Activated T-cell treated with anti-CD3 and anti-CD28 coated beads, Interleukin-2, amount 50 U/mL, for 4 hours (primary cell): ENCODE results near the gene CLEC11A. TPM values are rescaled to one million over a fixed set of nuclear protein-coding genes. Genes with fewer than 3 reads are reported as not detected.
"Not testable (repeated sequence)": the region's sequence is repeated elsewhere in the genome, so short reads cannot be mapped to it uniquely, and the experiment has no call there.

Experiments
- ATAC-seq, 2 donors: fragments of 200-7000 bp; cut with Tn5 transposase; one replicate each; pipeline ENCODE4 v1.10.0; 2021
- DNase-seq: peaks from one replicate; pipeline ENCODE4 v3.0.0-alpha.2; 2020
- H3K27me3 Mint-ChIP-seq: one replicate; pipeline ENCODE4 v1.8.0; 2021; ENCODE audit warnings: low read depth, mixed read lengths
- H3K36me3 Mint-ChIP-seq: one replicate; pipeline ENCODE4 v1.8.0; 2022; ENCODE audit warnings: mixed read lengths; ENCODE audit not compliant: insufficient read depth
- H3K4me1 Mint-ChIP-seq: one replicate; pipeline ENCODE4 v1.8.0; 2021; ENCODE audit warnings: low read depth, mixed read lengths
- H3K4me3 Mint-ChIP-seq: one replicate; pipeline ENCODE4 v1.8.0; 2021; ENCODE audit warnings: mild to moderate bottlenecking, moderate library complexity, mixed read lengths
- H3K9me3 Mint-ChIP-seq: one replicate; pipeline ENCODE4 v1.8.0; 2021; ENCODE audit warnings: mixed read lengths
- total RNA-seq, 3 donors: library from RNA; stranded (reverse); gene quantifications; one replicate each; pipeline ENCODE4 v1.2.1, GENCODE V29; 2021

Gene CLEC11A
- total RNA-seq, 3 donors from 2014 or later, result 0.52 to 1.4 (median 1.4) TPM

DNA sequence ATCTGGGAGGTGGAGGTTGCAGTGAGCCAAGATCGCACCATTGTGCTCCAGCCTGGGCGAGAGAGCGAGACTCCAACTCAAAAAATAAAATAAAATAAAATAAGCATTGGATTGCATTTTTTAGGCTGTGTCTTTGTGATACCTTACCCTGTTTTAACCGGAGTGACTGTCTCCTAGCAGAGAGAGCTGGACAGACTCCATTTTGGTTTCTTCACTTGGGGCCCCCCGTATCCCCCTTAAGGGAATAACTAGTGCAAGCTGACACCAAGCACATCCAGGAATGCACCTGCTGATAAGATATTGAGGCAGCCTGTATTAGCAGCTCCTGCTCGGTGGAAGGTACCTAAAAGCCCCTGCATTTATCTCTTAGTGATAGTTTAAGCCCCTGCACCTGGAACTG lies 26.3 kb downstream of the CLEC11A start:
- DNase-seq (no peak), ATAC-seq (no peak)
- peaks cover 15% of the 10 kb centered on the region for H3K27me3 Mint-ChIP-seq
- H3K36me3 Mint-ChIP-seq, result no peaks in the 10 kb centered on the region
- H3K4me1 Mint-ChIP-seq, result no peaks in the 10 kb centered on the region
- H3K4me3 Mint-ChIP-seq, result no peak overlapping the region
- H3K9me3 Mint-ChIP-seq, result no peaks in the 10 kb centered on the region

DNA sequence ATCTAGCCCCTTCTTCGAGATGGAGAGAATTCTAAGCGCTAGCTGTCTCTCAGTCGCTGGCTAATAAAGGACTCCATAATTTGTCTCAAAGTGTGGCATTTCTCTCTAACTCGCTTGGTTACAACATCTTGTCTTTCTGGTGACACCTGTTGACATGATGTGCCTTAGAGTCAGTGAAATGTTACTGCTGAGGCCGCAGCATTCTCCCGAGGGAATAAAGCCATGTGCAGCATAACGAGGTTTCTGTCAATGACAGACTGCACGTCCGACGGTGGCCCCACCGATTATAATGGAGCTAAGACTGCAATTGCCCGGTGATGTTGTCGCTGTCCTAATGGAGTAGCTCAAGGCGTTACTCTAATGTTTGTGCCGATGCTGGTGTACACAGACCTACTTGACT lies 26.8 kb downstream of the CLEC11A start:
- Mint-ChIP-seq H3K27me3 (peaks cover 13% of the 10 kb centered on the region), H3K36me3 (no peaks in the 10 kb centered on the region), H3K4me3 (no peak overlapping the region), H3K9me3 (no peaks in the 10 kb centered on the region), H3K4me1 (no peaks in the 10 kb centered on the region)
- no peak for ATAC-seq
- no peak for DNase-seq

DNA sequence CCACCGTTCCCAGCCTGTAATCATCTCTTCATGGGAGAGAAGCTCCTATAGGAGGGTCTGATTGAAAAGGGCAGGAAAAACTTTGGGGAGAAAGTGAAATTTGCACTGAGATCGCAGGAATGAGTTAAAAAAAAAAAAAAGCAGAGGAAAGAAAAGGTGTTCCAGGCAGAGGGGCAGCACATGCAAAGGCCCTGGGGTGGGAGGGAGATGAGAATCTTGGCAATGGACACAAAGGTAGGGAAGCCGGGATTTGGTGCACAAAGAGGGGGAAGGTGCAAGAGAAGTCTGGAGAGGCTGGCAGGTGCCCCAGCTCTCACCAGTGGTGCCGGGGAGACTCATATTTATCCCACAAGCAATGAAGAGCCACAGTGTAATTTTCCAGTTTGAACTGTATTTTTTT lies 30.7 kb downstream of the CLEC11A start:
- Mint-ChIP-seq H3K27me3 (peaks cover 15% of the 10 kb centered on the region), H3K36me3 (no peaks in the 10 kb centered on the region), H3K4me1 (no peaks in the 10 kb centered on the region), H3K9me3 (no peaks in the 10 kb centered on the region), H3K4me3 (no peak overlapping the region)
- DNase-seq (no peak), ATAC-seq (no peak)

DNA sequence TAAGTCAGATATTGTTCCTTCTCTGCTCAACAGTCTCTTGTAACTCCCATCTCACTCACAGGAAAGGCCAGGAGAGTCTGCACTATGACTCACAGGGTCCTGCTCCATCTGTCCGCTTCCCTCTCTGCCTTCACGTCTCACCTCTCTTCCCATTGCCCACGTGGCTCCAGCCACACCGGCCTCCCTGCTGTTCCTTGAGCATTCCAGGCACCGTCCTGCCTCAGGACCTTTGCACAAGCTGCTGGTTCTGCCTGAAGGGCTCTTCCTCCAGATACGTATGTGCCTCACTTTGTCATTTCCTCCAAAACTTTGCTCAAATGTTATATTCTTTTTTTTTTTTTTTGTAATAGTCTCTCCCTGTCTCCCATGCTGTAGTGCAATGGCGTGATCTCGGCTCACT lies 33.1 kb downstream of the CLEC11A start:
- H3K36me3 Mint-ChIP-seq, H3K4me3 Mint-ChIP-seq, H3K4me1 Mint-ChIP-seq, H3K9me3 Mint-ChIP-seq, DNase-seq, ATAC-seq: not testable (repeated sequence)
- peaks cover 18% of the 10 kb centered on the region for H3K27me3 Mint-ChIP-seq

DNA sequence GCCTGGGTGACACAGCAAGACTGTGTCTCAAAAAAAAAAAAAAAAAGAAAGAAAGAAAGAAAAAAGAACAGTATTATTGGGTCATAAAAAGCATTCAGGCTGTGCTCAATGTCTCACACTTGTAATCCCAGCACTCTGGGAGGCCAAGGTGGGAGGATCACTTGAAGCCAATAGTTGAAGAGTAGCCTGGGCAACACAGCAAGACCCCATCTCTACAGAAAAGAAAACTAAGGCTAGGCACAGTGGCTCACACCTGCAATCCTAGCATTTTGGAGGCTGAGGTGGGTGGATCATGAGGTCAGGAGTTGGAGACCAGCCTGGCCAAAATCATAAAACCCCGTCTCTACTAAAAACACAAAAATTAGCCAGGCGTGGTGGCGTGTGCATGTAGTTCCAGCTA lies 34.5 kb downstream of the CLEC11A start:
- H3K4me3 Mint-ChIP-seq, result not testable (repeated sequence)

DNA sequence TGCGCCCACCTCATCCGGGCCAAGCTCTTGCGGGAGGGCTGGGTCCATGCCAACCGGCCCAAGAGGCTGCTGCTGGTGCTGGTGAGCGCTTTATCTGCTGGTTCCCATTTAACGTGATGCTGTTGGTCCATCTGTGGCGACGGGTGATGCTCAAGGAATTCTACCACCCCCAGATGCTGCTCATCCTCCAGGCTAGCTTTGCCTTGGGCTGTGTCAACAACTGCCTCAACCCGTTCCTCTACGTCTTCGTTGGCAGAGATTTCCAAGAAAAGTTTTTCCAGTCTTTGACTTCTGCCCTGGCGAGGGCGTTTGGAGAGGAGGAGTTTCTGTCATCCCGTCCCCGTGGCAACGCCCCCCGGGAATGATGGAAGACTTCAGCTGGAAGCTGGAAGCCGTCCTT lies 35.9 kb downstream of the CLEC11A start:
- H3K4me3 Mint-ChIP-seq, H3K4me1 Mint-ChIP-seq, H3K36me3 Mint-ChIP-seq, DNase-seq, ATAC-seq, H3K9me3 Mint-ChIP-seq: not testable (repeated sequence)
- H3K27me3 Mint-ChIP-seq, result peaks cover 14% of the 10 kb centered on the region

More for the DNA sequence above, 34.5 kb downstream of the CLEC11A start:
- peaks cover 16% of the 10 kb centered on the region for H3K27me3 Mint-ChIP-seq
- not testable (repeated sequence) for H3K4me1 Mint-ChIP-seq, ATAC-seq, H3K36me3 Mint-ChIP-seq, DNase-seq, H3K9me3 Mint-ChIP-seq

DNA sequence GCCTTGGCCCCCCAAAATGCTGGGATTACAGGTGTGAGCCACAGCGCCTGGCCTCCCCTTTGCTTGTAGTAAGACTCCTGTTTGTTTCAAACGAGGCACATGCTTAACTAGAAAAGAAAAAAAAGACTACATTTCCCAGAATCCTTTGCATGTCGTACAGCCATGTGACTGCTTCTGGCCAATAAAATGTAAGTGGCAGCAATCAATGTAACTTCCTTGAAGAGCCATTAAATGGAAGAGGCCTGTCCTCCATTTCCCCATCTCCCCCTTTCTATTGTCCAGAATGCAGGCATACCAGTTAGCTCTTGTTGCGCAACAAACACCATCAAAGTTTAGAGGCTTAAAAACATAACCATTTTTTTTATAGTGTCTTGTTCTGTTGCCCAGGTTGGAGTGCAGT lies 36.7 kb downstream of the CLEC11A start:
- H3K27me3 Mint-ChIP-seq, result peaks cover 19% of the 10 kb centered on the region
- H3K4me1 Mint-ChIP-seq, result no peaks in the 10 kb centered on the region
- peaks cover 3% of the 10 kb centered on the region for H3K9me3 Mint-ChIP-seq
- ATAC-seq (no peak), DNase-seq (no peak)
- H3K4me3 Mint-ChIP-seq, result no peak overlapping the region
- H3K36me3 Mint-ChIP-seq, result no peaks in the 10 kb centered on the region

DNA sequence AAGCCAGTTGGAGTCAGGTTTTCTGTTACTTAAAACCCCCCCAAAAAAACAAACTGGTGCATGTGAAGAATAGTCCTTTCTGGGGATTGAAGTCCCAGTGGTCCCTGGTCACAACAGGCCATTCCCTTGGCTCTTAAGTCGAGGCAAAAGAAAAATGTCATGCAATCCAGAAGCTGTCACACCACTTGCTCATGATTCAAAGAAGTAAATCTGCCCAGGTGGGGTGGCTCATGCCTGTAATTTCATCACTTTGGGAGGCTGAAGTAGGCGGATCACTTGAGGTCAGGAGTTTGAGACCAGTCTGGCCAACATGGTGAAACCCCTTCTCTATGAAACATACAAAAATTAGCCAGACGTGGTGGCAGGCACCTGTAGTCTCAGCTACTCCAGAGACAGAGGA lies 38.3 kb downstream of the CLEC11A start:
- H3K27me3 Mint-ChIP-seq, result peaks cover 25% of the 10 kb centered on the region
- H3K9me3 Mint-ChIP-seq, ATAC-seq, H3K4me1 Mint-ChIP-seq, DNase-seq, H3K36me3 Mint-ChIP-seq, H3K4me3 Mint-ChIP-seq: not testable (repeated sequence)

DNA sequence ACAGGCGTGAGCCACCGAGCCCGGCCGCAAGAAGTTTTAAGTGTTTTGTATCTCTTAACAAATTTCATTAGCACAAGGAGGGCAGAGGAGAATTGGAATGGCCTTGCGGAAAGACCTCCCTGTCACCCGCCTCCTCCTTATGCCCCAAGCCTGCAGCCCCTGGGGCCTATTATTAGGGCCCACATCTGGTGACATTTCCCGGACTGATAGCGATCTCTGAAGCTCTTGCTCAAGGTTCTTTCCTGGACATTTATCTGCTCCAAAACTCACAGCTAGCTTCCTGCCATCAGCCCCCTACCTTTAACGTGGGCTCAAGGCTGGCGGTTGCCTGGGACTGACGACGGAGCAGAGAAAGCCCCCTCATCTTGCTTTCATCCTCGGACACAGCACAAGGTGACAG lies 40.4 kb downstream of the CLEC11A start:
- not testable (repeated sequence) for H3K36me3 Mint-ChIP-seq, H3K9me3 Mint-ChIP-seq, DNase-seq, H3K4me3 Mint-ChIP-seq, H3K4me1 Mint-ChIP-seq, ATAC-seq
- H3K27me3 Mint-ChIP-seq, result peaks cover 27% of the 10 kb centered on the region

DNA sequence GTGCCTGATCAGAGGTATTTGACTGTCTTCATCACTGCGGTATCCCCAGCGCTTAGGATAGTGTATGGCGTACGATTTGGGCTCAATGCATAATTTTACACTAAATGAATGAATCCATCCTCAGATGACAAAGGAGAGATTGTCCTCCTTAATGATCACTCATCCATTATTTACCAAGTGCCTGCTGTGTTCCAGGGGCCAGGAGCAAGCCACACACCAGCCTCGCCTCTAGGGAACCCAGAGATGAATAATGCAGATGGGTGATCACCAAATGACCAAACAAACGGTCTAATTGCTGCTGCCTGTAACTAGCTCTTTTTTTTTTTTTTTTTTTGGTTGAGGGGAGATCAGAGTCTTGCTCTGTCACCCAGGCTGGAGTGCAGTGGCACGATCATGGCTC lies 41.2 kb downstream of the CLEC11A start:
- no peak for DNase-seq
- peaks cover 3% of the 10 kb centered on the region for H3K9me3 Mint-ChIP-seq
- ATAC-seq, result no peak
- H3K4me3 Mint-ChIP-seq, result no peak overlapping the region
- no peaks in the 10 kb centered on the region for H3K36me3 Mint-ChIP-seq
- H3K27me3 Mint-ChIP-seq, result peaks cover 25% of the 10 kb centered on the region
- H3K4me1 Mint-ChIP-seq, result no peaks in the 10 kb centered on the region

DNA sequence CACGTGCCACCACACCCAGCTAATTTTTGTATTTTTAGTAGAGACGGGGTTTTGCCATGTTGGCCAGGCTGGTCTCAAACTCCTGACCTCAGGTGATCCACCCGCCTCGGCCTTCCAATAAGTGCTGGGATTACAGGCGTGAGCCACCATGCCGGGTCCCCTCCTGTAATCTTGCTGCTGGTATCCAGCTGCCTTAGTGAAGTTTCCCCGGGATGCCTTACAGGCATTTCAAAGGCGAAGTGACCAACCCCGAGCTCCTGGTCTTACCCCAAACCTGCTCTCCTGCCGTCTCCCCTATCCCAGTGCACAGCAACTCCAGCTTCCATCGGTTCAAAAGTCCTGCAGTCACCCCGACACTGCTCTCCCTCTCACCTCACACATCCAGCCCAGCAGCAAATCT lies 43.6 kb downstream of the CLEC11A start:
- not testable (repeated sequence) for H3K36me3 Mint-ChIP-seq, DNase-seq, ATAC-seq, H3K9me3 Mint-ChIP-seq, H3K4me3 Mint-ChIP-seq, H3K4me1 Mint-ChIP-seq
- H3K27me3 Mint-ChIP-seq, result peaks cover 27% of the 10 kb centered on the region

DNA sequence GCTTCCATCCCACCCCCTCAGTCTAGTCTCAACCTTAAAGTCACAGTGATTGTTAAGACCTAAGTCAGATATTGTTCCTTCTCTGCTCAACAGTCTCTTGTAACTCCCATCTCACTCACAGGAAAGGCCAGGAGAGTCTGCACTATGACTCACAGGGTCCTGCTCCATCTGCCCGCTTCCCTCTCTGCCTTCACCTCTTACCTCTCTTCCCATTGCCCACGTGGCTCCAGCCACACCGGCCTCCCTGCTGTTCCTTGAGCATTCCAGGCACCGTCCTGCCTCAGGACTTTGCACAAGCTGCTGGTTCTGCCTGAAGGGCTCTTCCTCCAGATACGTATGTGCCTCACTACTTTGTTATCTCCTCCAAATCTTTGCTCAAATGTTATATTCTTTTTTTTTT lies 44.1 kb downstream of the CLEC11A start:
- H3K27me3 Mint-ChIP-seq, result peaks cover 27% of the 10 kb centered on the region
- not testable (repeated sequence) for DNase-seq, ATAC-seq, H3K4me3 Mint-ChIP-seq, H3K4me1 Mint-ChIP-seq, H3K36me3 Mint-ChIP-seq, H3K9me3 Mint-ChIP-seq

DNA sequence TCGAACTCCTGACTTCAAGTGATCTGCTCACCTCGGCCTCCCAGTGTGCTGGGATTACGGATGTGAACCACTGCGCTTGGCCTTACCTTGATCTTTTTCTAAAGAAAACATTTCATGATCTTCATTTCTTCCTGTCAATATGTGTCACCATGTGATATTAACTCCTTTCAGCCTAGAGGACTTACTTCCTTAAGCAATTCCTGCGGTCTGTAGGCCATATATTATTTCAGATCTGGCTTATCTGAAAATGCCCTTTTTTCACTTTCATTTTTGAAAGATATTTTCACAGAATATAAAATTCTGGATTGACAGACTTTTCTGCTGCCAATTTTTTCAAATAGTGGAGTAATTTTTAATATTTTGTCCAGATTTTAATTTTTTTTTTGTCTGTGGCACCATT lies 45.1 kb downstream of the CLEC11A start:
- H3K36me3 Mint-ChIP-seq, result no peaks in the 10 kb centered on the region
- H3K4me1 Mint-ChIP-seq, result no peaks in the 10 kb centered on the region
- H3K4me3 Mint-ChIP-seq, result no peak overlapping the region
- H3K27me3 Mint-ChIP-seq, result peaks cover 27% of the 10 kb centered on the region
- no peak for ATAC-seq
- DNase-seq, result no peak
- H3K9me3 Mint-ChIP-seq, result no peaks in the 10 kb centered on the region

DNA sequence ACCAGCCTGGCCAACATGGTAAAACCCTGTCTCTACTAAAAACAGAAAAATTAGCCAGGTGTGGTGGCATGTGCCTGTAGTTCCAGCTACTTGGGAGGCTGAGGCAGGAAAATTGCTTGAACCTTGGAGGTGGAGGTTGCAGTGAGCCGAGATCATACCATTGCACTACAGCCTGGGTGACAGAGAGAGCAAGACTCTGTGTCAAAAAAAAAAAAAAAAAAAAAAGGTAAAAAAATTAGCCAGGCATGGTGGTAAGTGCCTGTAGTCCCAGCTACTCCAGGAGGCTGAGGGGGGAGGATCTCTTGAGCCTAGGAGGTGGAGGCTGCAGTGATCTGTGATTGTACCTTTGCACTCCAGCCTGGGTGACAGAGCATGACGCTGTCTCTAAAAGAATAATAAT lies 47.0 kb downstream of the CLEC11A start, which contains the start of gene GPR32:
GPR32 (plus strand) TSS at position 301 of the 400 bp plus-strand sequence. CDS start 137 bp downstream, outside the sequence.
- ATAC-seq, H3K4me3 Mint-ChIP-seq, H3K36me3 Mint-ChIP-seq, H3K9me3 Mint-ChIP-seq, H3K4me1 Mint-ChIP-seq, DNase-seq: not testable (repeated sequence)
- peaks cover 31% of the 10 kb centered on the region for H3K27me3 Mint-ChIP-seq

DNA sequence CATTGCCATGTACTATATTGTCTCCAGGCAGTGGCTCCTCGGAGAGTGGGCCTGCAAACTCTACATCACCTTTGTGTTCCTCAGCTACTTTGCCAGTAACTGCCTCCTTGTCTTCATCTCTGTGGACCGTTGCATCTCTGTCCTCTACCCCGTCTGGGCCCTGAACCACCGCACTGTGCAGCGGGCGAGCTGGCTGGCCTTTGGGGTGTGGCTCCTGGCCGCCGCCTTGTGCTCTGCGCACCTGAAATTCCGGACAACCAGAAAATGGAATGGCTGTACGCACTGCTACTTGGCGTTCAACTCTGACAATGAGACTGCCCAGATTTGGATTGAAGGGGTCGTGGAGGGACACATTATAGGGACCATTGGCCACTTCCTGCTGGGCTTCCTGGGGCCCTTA lies 47.7 kb downstream of the CLEC11A start:
- Mint-ChIP-seq H3K27me3 (peaks cover 37% of the 10 kb centered on the region), H3K36me3 (no peaks in the 10 kb centered on the region), H3K9me3 (no peaks in the 10 kb centered on the region), H3K4me3 (no peak overlapping the region), H3K4me1 (no peaks in the 10 kb centered on the region)
- no peak for ATAC-seq
- DNase-seq, result no peak

DNA sequence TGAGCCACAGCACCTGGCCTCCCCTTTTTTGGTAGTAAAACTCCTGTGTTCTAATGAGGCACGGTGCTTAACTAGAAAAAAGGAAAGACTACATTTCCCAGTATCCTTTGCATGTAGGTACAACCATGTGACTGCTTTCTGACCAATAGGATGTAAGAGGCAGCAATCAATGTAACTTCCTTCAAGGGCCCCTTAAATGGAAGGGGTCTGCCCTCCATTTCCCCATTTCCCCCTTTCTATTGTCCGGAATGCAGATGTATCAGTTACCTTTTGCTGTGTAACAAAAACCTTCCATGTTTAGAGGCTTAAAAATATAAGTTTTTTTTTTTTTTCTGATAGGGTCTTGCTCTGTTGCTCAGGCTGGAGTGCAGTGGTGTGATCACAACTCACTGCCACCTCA lies 49.3 kb downstream of the CLEC11A start:
- ATAC-seq, result no peak
- DNase-seq, result no peak
- Mint-ChIP-seq H3K4me3 (no peak overlapping the region), H3K9me3 (no peaks in the 10 kb centered on the region), H3K36me3 (no peaks in the 10 kb centered on the region), H3K4me1 (no peaks in the 10 kb centered on the region), H3K27me3 (peaks cover 38% of the 10 kb centered on the region)
